Activated CD8-positive, alpha-beta T cell treated with anti-CD3 and anti-CD28 coated beads, Interleukin-2, amount 10 ng/mL, durations not matched to agents 7 days and 5 days (primary cell): ENCODE data around the gene PDE4A. TPM values are rescaled to one million over a fixed set of nuclear protein-coding genes. Genes with fewer than 3 reads are reported as not detected.

Experiments
- ATAC-seq: fragments of 150-1000 bp; cut with Tn5 transposase; one replicate; pipeline ENCODE4 v1.10.0; 2021; ENCODE audit warnings: moderate library complexity
- CTCF ChIA-PET: fragments of 350-600 bp; sonication (Branson Sonifier 250); formaldehyde crosslinking; loops from one replicate; lab custom pipeline; 2021; ENCODE audit warnings: antibody characterized with exemption; lab: Charles Lee
- POLR2A ChIA-PET: fragments of 350-600 bp; sonication (Branson Sonifier 250); formaldehyde crosslinking; loops from one replicate; lab custom pipeline; 2021; ENCODE audit warnings: antibody characterized with exemption; lab: Charles Lee
- DNase-seq: peaks from one replicate; pipeline ENCODE4 v3.0.0-alpha.2; 2020
- H3K27ac Mint-ChIP-seq: one replicate; pipeline ENCODE4 v1.8.0; 2021; ENCODE audit warnings: mild to moderate bottlenecking, mixed read lengths
- H3K27me3 Mint-ChIP-seq: one replicate; pipeline ENCODE4 v1.8.0; 2021; ENCODE audit warnings: low read depth, mixed read lengths
- H3K36me3 Mint-ChIP-seq: one replicate; pipeline ENCODE4 v1.8.0; 2021; ENCODE audit warnings: low read depth, mixed read lengths
- H3K4me1 Mint-ChIP-seq: one replicate; pipeline ENCODE4 v1.8.0; 2021; ENCODE audit warnings: low read depth, mixed read lengths
- H3K4me3 Mint-ChIP-seq: one replicate; pipeline ENCODE4 v1.8.0; 2021; ENCODE audit warnings: mild to moderate bottlenecking, mixed read lengths
- H3K9me3 Mint-ChIP-seq: one replicate; pipeline ENCODE4 v1.8.0; 2022; ENCODE audit warnings: mixed read lengths; ENCODE audit not compliant: insufficient read depth
- microRNA-seq: library from miRNA; unstranded; fragments of <30 nt; microRNA quantifications from one replicate; pipeline ENCODE4 v1.2.0, GENCODE V29; 2022
- total RNA-seq, 2 experiments: library from RNA; stranded (reverse); gene quantifications; one replicate each; pipeline ENCODE4 v1.2.3, GENCODE V29; 2021

The PDE4A gene
- total RNA-seq, 2 experiments from 2014 or later: 54.2 to 56.0 TPM

GRCh38 chr19:10513223-10513622 lies 92.9 kb downstream of the PDE4A start:
- ATAC-seq: no peak
- ChIA-PET CTCF (interaction anchor here (1.1 kb wide), 1 partner anchor 186 kb away, joined by 3 read pairs; no protein-coding TSS in a partner anchor), POLR2A (interaction anchor here (0.6 kb wide), 2 partner anchors 36 to 40 kb away, joined by 3 to 4 read pairs; no protein-coding TSS in a partner anchor)
- no peak overlapping the region for H3K27ac Mint-ChIP-seq
- no peaks in the 10 kb centered on the region for H3K9me3 Mint-ChIP-seq
- no peak for DNase-seq
- no peaks in the 10 kb centered on the region for H3K36me3 Mint-ChIP-seq
- H3K27me3 Mint-ChIP-seq: peaks cover 44% of the 10 kb centered on the region
- peaks cover 45% of the 10 kb centered on the region for H3K4me1 Mint-ChIP-seq
- peak overlapping the region; percentile 3 for H3K4me3 Mint-ChIP-seq

GRCh38 chr19:10514211-10515145 lies 94.1 kb downstream of the PDE4A start:
- peaks cover 46% of the 10 kb centered on the region for H3K4me1 Mint-ChIP-seq
- DNase-seq: peak; percentile 67
- ATAC-seq: peak; percentile 76
- no peaks in the 10 kb centered on the region for H3K9me3 Mint-ChIP-seq
- ChIA-PET CTCF (no interaction called here), POLR2A (no interaction called here)
- no peaks in the 10 kb centered on the region for H3K36me3 Mint-ChIP-seq
- no peak overlapping the region for H3K27ac Mint-ChIP-seq
- H3K4me3 Mint-ChIP-seq: peak overlapping the region; percentile 69
- H3K27me3 Mint-ChIP-seq: peaks cover 56% of the 10 kb centered on the region

- Mint-ChIP-seq H3K4me3 (no peak overlapping the region), H3K27ac (no peak overlapping the region), H3K36me3 (no peaks in the 10 kb centered on the region), H3K9me3 (no peaks in the 10 kb centered on the region), H3K27me3 (peaks cover 60% of the 10 kb centered on the region), H3K4me1 (peaks cover 44% of the 10 kb centered on the region)
- DNase-seq: no peak
- no peak for ATAC-seq
- ChIA-PET POLR2A (no interaction called here), CTCF (interaction anchor here (1.0 to 1.6 kb wide), 2 partner anchors 56 to 183 kb away, joined by 3 to 4 read pairs; no protein-coding TSS in a partner anchor)
These were observed 95.7 kb downstream of the PDE4A start for GRCh38 chr19:10516064-10516385.

- no peak for ATAC-seq
- CTCF ChIA-PET: interaction anchor here (0.9 to 1.6 kb wide), 4 partner anchors 35 to 183 kb away, joined by 3 to 4 read pairs (median 4); no protein-coding TSS in a partner anchor
- DNase-seq: no peak
- Mint-ChIP-seq H3K9me3 (no peaks in the 10 kb centered on the region), H3K4me3 (peak overlapping the region; percentile 15), H3K27ac (no peak overlapping the region), H3K4me1 (peaks cover 44% of the 10 kb centered on the region), H3K27me3 (peaks cover 56% of the 10 kb centered on the region), H3K36me3 (no peaks in the 10 kb centered on the region)
- POLR2A ChIA-PET: no interaction called here
These were observed 96.4 kb downstream of the PDE4A start for GRCh38 chr19:10516671-10517286.

GRCh38 chr19:10517361-10517759 lies 97.0 kb downstream of the PDE4A start, which contains the start of gene S1PR5:
S1PR5 (minus strand) TSS chr19:10517447; CDS start chr19:10515011, 2,436 bp downstream.
- CTCF ChIA-PET: interaction anchor here (0.9 to 1.6 kb wide), 2 partner anchors 52 to 182 kb away, joined by 3 to 4 read pairs; no protein-coding TSS in a partner anchor

GRCh38 chr19:10517760-10518443 lies 97.6 kb downstream of the PDE4A start:
- Mint-ChIP-seq H3K4me1 (peaks cover 44% of the 10 kb centered on the region), H3K36me3 (no peaks in the 10 kb centered on the region), H3K27ac (no peak overlapping the region), H3K9me3 (no peaks in the 10 kb centered on the region), H3K4me3 (peak overlapping the region; percentile 53), H3K27me3 (peaks cover 53% of the 10 kb centered on the region)
- no peak for DNase-seq
- peak; percentile 32 for ATAC-seq
- ChIA-PET POLR2A (interaction anchor here (0.8 kb wide), 1 partner anchor 36 kb away, joined by 3 read pairs; no protein-coding TSS in a partner anchor), CTCF (interaction anchor here (1.6 kb wide), 1 partner anchor 182 kb away, joined by 3 read pairs; no protein-coding TSS in a partner anchor)

More at GRCh38 chr19:10517361-10517759, 97.0 kb downstream of the PDE4A start, which contains the start of gene S1PR5:
- peaks cover 56% of the 10 kb centered on the region for H3K27me3 Mint-ChIP-seq
- no peak within 1 kb of the TSS for H3K27ac Mint-ChIP-seq
- H3K36me3 Mint-ChIP-seq: no peaks in the 10 kb centered on the region
- POLR2A ChIA-PET: interaction anchor here (0.8 kb wide), 1 partner anchor 37 kb away, joined by 3 read pairs; no protein-coding TSS in a partner anchor
- no peaks in the 10 kb centered on the region for H3K9me3 Mint-ChIP-seq
- ATAC-seq: no peak
- no peak for DNase-seq
- H3K4me3 Mint-ChIP-seq: peak within 1 kb of the TSS; percentile 53
- H3K4me1 Mint-ChIP-seq: peaks cover 44% of the 10 kb centered on the region

- H3K36me3 Mint-ChIP-seq: no peaks in the 10 kb centered on the region
- ATAC-seq: no peak
- no peaks in the 10 kb centered on the region for H3K9me3 Mint-ChIP-seq
- peak overlapping the region; percentile 53 for H3K4me3 Mint-ChIP-seq
- H3K4me1 Mint-ChIP-seq: peaks cover 39% of the 10 kb centered on the region
- peak overlapping the region; percentile 32 for H3K27ac Mint-ChIP-seq
- CTCF ChIA-PET: no interaction called here
- DNase-seq: no peak
- peaks cover 47% of the 10 kb centered on the region for H3K27me3 Mint-ChIP-seq
- POLR2A ChIA-PET: interaction anchor here (1.0 kb wide), 1 partner anchor 50 kb away, joined by 3 read pairs; no protein-coding TSS in a partner anchor
These were observed 98.4 kb downstream of the PDE4A start for GRCh38 chr19:10518444-10519361.

Small RNAs within 50 kb of the gene (microRNA-seq; reads per million reads assigned to microRNA genes)
- gene MIR1181: 4.0 reads per million

Other genes with a start within 250 kb of the PDE4A start
- gene DNMT1, start 225.6 kb upstream of the PDE4A start, total RNA-seq: 100 to 1,000 TPM; 408 to 412 TPM
- gene S1PR2, start 189.2 kb upstream of the PDE4A start, total RNA-seq: 1 to 10 TPM; 3.5 to 3.8 TPM
- gene MRPL4, start 168.3 kb upstream of the PDE4A start, total RNA-seq: 10 to 100 TPM; 85.9 to 87.0 TPM
- gene ICAM1, start 149.4 kb upstream of the PDE4A start, total RNA-seq: 10 to 100 TPM; 10.7 to 11.1 TPM
- 1 to 10 TPM in 1 of 2 experiments, under 1 TPM in 1; 0.99 to 1.1 TPM for gene ICAM4, start 133.6 kb upstream of the PDE4A start, total RNA-seq
- gene ICAM5, start 130.6 kb upstream of the PDE4A start, total RNA-seq: under 1 TPM; 0.29 to 0.57 TPM
- 1 to 10 TPM; 3.4 to 3.8 TPM for gene ZGLP1, start 110.7 kb upstream of the PDE4A start, total RNA-seq
- 1 to 10 TPM; 8.2 to 9.4 TPM for gene FDX2, start 104.5 kb upstream of the PDE4A start, total RNA-seq
- gene RAVER1, start 87.0 kb upstream of the PDE4A start, total RNA-seq: 10 to 100 TPM; 79.8 to 91.7 TPM
- gene ICAM3, start 80.9 kb upstream of the PDE4A start, total RNA-seq: 100 to 1,000 TPM; 194 to 202 TPM
- 100 to 1,000 TPM; 216 to 240 TPM for gene TYK2, start 40.0 kb upstream of the PDE4A start, total RNA-seq
- 100 to 1,000 TPM; 264 to 288 TPM for gene CDC37, start 17.0 kb upstream of the PDE4A start, total RNA-seq
- gene KEAP1, start 82.8 kb downstream of the PDE4A start, total RNA-seq: 10 to 100 TPM; 89.4 to 92.1 TPM
- gene S1PR5, start 96.9 kb downstream of the PDE4A start, total RNA-seq: under 1 TPM; 0.89 to 0.95 TPM
- gene ATG4D, start 123.4 kb downstream of the PDE4A start, total RNA-seq: 10 to 100 TPM; 46.1 to 46.9 TPM
- 10 to 100 TPM; 64.0 to 72.8 TPM for gene KRI1, start 145.5 kb downstream of the PDE4A start, total RNA-seq
- 10 to 100 TPM; 86.0 to 88.7 TPM for gene CDKN2D, start 148.4 kb downstream of the PDE4A start, total RNA-seq
- not detected for gene AP1M2, start 166.8 kb downstream of the PDE4A start, total RNA-seq
- gene SLC44A2, start 205.0 kb downstream of the PDE4A start, total RNA-seq: 100 to 1,000 TPM; 112 to 121 TPM
- 100 to 1,000 TPM; 407 to 408 TPM for gene ILF3, start 233.8 kb downstream of the PDE4A start, total RNA-seq